ENCODE measurements around the gene ZNF567.

- TF ChIP-seq POLR2A (IDR thresholded peaks at IDR 0.05; ENCODE audit: low read length) (no peak), GATA1 (IDR thresholded peaks at IDR 0.05; ENCODE audit: low read depth, low read length) (no peak)
Measured at GRCh38 chr19:36719687-36720556, 32.5 kb downstream of the ZNF567 start.
